GM12873 (cell line): Measurements from ENCODE around the gene DHFR2.
A peak's percentile ranks its signal among the peaks of the same experiment; 100 is the strongest.

Experiments
- TF ChIP-seq, protein P1 (sequence below): IDR thresholded peaks from 2 replicates; pipeline ENCODE4 v1.5.1; 2012; ENCODE audit warnings: low read depth, mild to moderate bottlenecking, moderate library complexity, low read length, control low read depth; ENCODE audit not compliant: insufficient read depth; ENCODE audit errors: missing control alignments

The DHFR2 gene

DNA sequence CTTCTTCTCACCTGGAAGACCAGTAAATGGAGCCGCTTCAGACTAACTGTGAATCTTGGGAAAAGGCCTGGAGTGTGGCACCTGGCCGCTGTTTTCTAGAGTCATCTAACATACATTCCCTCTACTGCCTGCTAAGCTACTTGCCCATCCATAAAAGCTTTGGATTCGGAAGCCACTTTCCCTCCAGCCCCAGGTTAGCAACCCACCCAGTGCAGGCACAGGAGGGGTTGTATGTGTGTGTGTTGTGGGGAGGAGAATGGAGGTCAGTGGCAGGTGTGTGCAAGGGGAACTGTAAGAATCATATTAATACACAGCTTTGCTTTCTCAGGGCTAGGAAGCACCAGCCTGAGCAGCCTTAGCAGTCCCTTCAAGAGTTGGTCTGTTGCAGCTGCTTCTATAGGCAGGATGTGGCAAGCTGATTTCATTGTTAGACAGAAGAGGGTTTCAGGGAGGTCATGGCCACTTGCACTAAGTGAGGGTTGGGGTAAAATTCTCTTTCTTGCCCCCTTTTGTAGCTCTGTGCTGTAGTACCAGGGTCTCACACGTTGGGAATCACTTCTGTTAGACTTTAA is 9.1 kb upstream of the DHFR2 start:
- TF ChIP-seq, protein P1, sequence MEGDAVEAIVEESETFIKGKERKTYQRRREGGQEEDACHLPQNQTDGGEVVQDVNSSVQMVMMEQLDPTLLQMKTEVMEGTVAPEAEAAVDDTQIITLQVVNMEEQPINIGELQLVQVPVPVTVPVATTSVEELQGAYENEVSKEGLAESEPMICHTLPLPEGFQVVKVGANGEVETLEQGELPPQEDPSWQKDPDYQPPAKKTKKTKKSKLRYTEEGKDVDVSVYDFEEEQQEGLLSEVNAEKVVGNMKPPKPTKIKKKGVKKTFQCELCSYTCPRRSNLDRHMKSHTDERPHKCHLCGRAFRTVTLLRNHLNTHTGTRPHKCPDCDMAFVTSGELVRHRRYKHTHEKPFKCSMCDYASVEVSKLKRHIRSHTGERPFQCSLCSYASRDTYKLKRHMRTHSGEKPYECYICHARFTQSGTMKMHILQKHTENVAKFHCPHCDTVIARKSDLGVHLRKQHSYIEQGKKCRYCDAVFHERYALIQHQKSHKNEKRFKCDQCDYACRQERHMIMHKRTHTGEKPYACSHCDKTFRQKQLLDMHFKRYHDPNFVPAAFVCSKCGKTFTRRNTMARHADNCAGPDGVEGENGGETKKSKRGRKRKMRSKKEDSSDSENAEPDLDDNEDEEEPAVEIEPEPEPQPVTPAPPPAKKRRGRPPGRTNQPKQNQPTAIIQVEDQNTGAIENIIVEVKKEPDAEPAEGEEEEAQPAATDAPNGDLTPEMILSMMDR = no peak

DNA sequence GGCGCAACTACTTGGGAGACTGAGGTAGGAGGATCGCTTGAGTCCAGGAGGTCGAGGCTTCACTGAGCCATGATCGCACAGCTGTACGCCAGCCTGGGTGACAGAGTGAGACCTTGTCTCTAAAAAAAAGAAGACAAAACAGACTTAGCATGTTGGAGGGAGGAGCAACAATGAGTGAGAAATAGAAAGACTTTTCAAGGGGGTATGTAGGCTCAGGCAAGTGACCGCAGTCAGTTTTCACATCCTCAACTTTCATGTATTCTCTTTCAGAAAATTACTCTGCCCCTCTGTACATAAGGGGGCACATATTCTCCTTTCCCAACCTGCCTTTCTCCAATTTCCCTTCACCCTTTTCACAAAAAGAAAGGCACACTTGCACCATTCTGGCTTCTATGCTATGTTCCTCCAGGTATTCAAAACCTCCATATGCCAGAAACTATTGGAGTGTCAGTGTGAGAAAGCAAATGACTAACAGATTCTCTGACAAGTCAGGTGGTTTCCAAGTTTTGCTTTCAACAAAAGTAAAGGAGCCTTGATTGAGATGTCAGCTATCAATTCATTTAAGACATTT is 7.7 kb upstream of the DHFR2 start:
- TF ChIP-seq, protein P1 = no peak

DNA sequence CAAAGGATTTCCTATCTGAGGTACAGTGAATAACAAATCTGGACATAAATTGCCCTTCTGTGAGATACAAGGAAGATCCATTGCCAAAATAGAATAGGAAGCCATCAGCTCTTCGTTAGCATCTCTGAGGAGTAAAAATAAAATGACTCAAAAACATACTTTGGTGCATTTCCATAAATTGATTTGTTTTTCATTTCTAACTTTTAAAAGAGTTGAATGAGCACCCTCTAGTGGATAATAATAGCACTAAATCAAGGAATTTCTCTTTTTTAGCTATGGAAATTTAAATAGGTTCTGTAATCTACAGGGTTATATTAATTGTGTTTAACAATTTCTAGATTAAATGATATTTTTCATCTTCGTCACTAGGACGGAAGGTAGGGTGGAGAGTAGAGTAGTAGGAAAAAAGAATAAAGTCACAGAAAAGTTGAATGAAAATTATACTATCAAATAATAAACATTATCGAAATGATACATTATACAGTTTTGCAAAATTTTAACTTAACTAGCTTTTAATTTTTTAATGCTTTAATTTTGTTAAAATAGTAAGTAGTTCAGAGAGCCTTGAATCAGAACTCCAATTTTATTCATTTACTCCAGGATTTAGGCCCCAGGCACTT is 6.6 kb upstream of the DHFR2 start:
- TF ChIP-seq, protein P1 = peak; percentile 25

DNA sequence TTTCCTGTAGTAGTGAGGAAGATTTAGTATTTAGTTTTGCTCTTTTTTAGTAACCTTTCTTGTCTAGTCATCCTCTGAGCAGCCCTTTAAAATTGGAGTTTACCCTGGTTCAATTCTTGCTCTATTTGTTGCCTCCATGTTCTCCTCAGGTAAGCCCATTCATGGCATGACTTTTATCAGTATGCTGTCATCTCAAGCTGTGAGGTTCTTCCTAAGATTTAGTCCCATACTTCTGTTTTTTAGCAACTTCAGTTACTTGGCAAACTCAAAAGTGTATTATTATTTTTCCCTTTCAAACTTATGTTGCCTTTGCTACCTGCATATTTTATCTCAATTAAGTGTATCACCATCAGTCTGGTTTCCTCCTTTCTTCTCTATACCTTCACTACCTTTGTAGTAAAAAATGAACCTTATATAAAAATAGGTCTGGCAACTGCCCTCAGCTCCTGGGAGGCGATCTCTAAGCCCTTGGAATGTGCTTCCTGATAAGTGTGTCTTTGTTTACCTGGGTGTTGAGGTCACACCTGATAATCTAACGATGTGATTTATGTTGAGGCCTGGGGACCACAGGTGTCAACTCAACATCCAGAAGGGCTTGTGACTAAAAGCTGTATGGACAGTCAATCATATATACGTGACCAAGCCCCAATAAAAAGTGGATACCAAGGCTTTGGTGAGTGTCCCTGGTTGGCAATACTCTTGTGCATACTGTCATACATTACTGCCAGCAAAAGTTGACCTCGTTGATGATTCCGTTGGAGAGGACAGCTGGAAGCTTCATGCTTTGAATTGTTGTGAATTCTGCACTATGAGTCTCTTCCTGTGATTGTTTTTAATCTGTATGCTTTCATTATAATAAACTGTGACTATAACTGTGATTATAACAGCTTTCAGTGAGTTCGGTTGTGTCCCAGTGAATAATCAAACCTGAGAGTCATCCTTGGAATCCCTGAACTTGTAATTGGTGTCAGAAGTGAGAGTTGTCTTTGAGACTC is 4.1 kb upstream of the DHFR2 start:
- TF ChIP-seq, protein P1 = no peak

DNA sequence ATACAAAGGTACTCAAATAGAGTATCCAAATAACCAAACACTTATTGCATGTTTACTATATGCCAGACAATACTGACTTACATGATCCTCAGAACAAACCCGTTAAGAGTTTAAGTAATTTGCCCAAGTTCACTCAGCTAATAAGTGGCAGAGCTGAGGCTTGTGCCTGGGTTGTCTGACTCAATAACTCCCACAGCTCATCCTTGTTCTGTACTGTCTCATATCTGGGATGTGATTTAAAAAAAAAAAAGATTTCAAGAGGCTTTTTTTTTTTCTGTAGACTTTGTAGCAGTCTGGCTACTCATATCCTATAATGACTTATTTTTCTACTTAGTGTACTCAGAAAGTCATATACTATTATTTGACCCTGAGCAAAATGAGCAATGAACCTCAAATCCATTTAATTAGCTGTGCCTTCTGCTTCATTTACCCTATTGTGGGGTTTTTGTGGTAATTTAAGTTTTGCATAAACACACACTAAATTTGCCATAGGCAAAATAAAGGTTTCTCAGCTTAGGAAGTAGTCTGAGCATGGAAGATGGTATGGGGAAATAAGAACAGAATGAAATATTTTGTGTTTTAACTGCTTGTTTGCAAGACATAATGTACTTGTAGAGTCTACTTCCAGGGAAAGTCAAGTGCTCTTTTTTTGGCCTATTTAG is 3.2 kb upstream of the DHFR2 start:
- TF ChIP-seq, protein P1 = no peak

DNA sequence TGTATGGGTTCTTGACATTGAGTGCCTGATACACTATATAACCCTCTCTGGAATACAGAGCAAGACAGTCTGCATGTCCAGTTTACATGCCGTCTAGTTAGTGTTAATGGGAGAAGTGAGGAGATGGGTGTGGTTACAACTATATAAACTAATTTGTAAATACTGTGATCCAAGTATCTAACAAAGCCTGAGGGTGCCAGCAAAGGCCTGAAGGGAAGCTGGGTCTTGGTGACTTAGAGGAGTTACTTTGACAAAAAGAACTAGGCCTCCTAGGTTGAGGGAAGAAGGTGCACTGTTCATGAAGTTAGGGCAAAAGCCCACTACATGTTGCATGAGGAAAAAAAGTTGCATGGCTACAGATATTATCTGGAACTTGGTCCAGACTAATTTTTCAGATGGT is 2.4 kb upstream of the DHFR2 start:
- TF ChIP-seq, protein P1 = no peak
